Effector memory CD4-positive, alpha-beta T cell (primary cell): ENCODE measurements around the gene TRAK1.

ENCODE experiments used
- DNase-seq, 3 donors: peaks; one replicate each; pipeline ENCODE4 v3.0.0-alpha.2; 2020
- H3K27ac ChIP-seq: 2 replicates; pipeline ENCODE4 v1.7.0; 2013; ENCODE audit warnings: mild to moderate bottlenecking, low read length, moderate library complexity; ENCODE audit not compliant: insufficient read depth, poor library complexity, severe bottlenecking
- H3K27me3 ChIP-seq: replicated peaks from 2 replicates; pipeline ENCODE4 v1.7.0; 2013; ENCODE audit warnings: mild to moderate bottlenecking, low read length; ENCODE audit not compliant: insufficient read depth, control insufficient read depth, poor library complexity, severe bottlenecking
- H3K36me3 ChIP-seq: 2 replicates; pipeline ENCODE4 v1.7.0; 2013; ENCODE audit warnings: mild to moderate bottlenecking, low read length, moderate library complexity; ENCODE audit not compliant: control insufficient read depth, insufficient read depth
- H3K4me1 ChIP-seq: 2 replicates; pipeline ENCODE4 v1.7.0; 2013; ENCODE audit warnings: low read length, mild to moderate bottlenecking; ENCODE audit not compliant: control insufficient read depth, insufficient read depth, poor library complexity, severe bottlenecking
- H3K4me3 ChIP-seq: 2 replicates; pipeline ENCODE4 v1.7.0; 2013; ENCODE audit warnings: low read length, low read depth, mild to moderate bottlenecking; ENCODE audit not compliant: insufficient read depth, poor library complexity, severe bottlenecking
- H3K9me3 ChIP-seq: 2 replicates; pipeline ENCODE4 v1.7.0; 2013; ENCODE audit warnings: mild to moderate bottlenecking, low read length, moderate library complexity; ENCODE audit not compliant: control insufficient read depth

Gene TRAK1

DNA sequence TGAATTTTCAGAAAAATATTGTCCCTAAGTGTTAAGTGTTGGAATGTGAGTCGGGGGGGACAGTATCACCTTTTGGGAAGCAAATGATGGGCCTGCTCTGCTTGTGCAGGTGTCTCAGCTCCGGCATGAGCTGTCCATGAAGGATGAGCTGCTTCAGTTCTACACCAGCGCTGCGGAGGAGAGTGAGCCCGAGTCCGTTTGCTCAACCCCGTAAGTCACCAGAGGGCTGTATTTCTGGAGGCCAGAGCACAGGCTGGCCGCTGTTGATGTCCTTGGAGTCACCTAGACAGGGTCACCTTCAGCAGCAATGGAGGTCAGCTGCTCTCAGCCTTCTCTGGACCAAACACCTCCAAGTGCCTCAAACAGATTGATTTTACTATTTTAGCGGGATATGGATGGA, 96.8 kb downstream of the TRAK1 start:
- Histone ChIP-seq H3K4me1 (no peaks in the 10 kb centered on the region), H3K9me3 (no peaks in the 10 kb centered on the region), H3K27me3 (no peaks in the 10 kb centered on the region), H3K4me3 (no peak overlapping the region), H3K36me3 (no peaks in the 10 kb centered on the region), H3K27ac (no peak overlapping the region)
- no peak for DNase-seq

DNA sequence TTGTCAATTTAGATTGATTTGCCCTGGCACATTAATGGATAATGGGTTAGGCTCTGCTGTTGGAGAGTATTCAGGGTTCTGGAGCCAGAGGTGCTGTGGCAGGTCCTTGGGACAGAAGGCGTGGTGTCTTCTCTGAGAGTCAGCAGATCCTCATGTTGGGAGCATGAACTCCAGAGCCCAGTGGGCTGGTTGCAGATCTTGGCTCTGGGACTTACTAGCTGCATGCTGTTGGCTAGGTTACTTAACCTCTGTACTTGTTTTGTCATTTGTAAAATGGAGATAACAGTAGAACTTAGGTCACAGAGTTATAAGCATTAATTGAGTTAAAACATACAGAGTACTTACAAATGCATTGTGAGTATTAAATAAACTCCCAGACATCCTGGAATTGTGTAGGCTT, 97.2 kb downstream of the TRAK1 start:
- Histone ChIP-seq H3K9me3 (no peaks in the 10 kb centered on the region), H3K4me1 (no peaks in the 10 kb centered on the region), H3K36me3 (no peaks in the 10 kb centered on the region), H3K4me3 (no peak overlapping the region), H3K27ac (no peak overlapping the region), H3K27me3 (no peaks in the 10 kb centered on the region)
- no peak for DNase-seq

DNA sequence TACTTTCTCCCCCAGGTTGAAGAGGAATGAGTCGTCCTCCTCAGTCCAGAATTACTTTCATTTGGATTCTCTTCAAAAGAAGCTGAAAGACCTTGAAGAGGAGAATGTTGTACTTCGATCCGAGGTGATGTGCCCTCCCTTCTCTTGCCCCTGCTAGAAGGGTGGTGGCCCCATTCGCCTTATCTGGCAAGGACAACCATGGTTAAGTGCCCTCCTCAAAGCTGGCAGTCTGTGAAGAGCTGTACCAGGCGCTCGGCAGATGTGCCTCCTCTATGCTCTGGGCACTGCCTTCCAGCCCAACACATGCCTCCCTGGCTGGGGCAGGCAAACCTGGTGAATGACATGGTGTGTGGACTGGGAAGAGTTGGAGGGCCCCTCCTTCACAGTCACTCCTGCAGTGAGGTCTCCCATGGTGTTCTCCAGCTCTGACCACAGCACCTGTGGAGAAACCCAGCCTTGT, 97.9 kb downstream of the TRAK1 start:
- Histone ChIP-seq H3K36me3 (no peaks in the 10 kb centered on the region), H3K27ac (no peak overlapping the region), H3K27me3 (no peaks in the 10 kb centered on the region), H3K4me3 (no peak overlapping the region), H3K4me1 (no peaks in the 10 kb centered on the region), H3K9me3 (no peaks in the 10 kb centered on the region)
- no peak for DNase-seq

DNA sequence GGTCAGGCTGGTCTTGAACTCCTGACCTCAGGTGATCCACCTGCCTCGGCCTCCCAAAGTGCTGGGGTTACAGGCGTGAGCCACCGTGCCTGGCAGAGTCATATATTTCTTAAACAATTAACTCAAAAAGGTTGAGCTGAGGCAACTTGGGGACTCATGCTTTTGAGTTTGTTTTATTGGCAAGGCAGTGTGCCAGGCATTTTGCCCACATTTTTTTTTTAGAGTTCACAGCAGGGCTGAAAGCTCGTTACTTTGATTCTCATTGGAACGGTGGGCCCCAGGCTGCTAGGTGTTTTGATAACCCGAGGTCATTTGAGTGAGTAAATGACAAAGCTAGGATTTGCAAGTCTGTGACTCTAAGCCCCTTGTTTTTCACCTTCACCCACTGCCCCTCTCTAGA, 98.6 kb downstream of the TRAK1 start:
- Histone ChIP-seq H3K36me3 (peaks cover 4% of the 10 kb centered on the region), H3K9me3 (no peaks in the 10 kb centered on the region), H3K4me1 (no peaks in the 10 kb centered on the region), H3K27me3 (no peaks in the 10 kb centered on the region), H3K27ac (no peak overlapping the region), H3K4me3 (no peak overlapping the region)
- DNase-seq: no peak

DNA sequence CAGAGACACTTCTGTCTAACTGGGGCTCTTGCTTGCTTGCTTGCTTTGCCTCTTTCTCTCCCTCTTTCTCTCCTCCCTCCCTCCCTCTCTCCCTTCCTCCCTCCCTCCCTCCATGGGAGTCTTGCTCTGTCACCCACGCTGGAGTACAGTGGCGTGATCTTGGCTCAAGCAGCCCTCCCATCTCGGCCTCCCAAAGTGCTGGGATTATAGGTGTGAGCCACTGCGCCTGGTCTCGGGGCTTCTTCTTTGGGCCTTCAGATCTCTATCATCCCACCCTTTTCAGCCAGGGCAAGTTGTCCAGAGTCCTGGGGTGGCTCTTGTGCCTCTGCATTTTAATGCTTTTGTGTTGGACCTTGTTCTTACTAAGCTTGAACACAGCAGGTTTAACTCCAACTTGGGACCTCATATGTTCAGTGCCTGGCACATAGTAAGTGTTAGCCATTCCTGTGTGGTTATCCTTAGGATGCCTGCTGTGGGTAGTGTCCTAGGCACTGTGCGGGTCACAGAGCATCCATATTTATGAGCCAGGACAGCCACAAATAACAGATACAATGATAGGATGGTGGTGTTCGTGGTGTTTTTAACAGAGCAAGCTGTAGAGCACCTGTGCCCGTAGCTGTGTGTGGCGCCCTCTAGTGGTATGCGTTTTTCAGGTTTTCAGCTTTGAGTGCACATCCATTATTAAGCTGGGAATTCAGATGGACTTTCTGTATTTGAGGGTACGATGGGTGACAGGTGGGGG, 99.7 kb downstream of the TRAK1 start:
- no peak overlapping the region for H3K27ac ChIP-seq
- no peaks in the 10 kb centered on the region for H3K27me3 ChIP-seq
- DNase-seq: peak; percentile 11 to 45 (median 12)
- no peak overlapping the region for H3K4me3 ChIP-seq
- H3K9me3 ChIP-seq: no peaks in the 10 kb centered on the region
- peaks cover 15% of the 10 kb centered on the region for H3K36me3 ChIP-seq
- no peaks in the 10 kb centered on the region for H3K4me1 ChIP-seq

DNA sequence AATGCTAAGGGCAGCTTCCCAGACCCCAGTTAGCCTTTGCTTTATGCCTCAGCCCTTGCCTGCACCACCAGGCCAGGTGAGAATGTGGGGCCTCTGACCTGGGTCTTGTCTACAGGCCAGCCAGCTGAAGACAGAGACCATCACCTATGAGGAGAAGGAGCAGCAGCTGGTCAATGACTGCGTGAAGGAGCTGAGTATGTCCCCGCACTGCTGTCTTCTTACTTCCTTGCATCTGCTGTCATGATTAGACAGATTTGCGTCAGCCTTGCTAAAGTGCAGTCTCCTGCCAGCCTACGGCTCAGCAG, 100.2 kb downstream of the TRAK1 start:
- DNase-seq: no peak

DNA sequence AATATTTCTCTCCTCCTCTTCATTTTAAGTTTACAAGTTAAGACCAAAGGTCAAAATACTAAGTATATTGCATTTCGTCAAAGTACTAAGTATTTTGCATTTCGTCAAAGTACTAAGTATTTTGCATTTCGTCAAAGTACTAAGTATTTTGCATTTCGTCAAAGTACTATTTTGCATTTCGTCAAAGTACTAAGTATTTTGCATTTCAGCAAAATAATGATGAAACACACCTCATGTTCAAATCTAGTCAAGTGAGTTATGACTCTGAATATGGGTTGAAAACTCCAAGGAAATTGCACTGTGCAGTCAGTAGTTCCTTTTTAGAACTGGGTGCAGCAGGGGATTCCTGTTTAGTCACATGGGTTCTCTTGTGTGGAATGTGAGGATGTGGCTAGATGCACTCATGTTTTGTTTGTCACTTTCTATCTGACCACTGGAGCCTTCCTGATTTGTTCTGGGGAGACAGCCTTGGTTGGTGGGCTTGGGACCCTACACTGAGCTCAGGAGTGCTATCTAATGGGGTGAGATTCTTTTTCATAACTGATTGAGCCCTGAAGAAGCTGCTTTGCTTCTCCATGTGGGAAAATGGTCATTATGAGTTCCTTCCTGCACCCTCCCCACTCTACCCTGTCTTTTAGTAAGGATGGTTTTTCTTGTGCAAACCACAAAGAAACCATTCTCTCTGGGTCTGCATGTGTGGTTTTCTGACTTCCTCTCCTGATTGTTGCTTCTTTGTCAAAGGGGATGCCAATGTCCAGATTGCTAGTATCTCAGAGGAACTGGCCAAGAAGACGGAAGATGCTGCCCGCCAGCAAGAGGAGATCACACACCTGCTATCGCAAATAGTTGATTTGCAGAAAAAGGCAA, 101.4 kb downstream of the TRAK1 start:
- no peak for DNase-seq
- Histone ChIP-seq H3K27me3 (no peaks in the 10 kb centered on the region), H3K27ac (no peak overlapping the region), H3K4me1 (no peaks in the 10 kb centered on the region), H3K9me3 (no peaks in the 10 kb centered on the region), H3K36me3 (peaks cover 15% of the 10 kb centered on the region), H3K4me3 (no peak overlapping the region)

More for the DNA sequence above, 100.2 kb downstream of the TRAK1 start:
- Histone ChIP-seq H3K27ac (no peak overlapping the region), H3K9me3 (no peaks in the 10 kb centered on the region), H3K4me3 (no peak overlapping the region), H3K4me1 (no peaks in the 10 kb centered on the region), H3K27me3 (no peaks in the 10 kb centered on the region), H3K36me3 (peaks cover 15% of the 10 kb centered on the region)

DNA sequence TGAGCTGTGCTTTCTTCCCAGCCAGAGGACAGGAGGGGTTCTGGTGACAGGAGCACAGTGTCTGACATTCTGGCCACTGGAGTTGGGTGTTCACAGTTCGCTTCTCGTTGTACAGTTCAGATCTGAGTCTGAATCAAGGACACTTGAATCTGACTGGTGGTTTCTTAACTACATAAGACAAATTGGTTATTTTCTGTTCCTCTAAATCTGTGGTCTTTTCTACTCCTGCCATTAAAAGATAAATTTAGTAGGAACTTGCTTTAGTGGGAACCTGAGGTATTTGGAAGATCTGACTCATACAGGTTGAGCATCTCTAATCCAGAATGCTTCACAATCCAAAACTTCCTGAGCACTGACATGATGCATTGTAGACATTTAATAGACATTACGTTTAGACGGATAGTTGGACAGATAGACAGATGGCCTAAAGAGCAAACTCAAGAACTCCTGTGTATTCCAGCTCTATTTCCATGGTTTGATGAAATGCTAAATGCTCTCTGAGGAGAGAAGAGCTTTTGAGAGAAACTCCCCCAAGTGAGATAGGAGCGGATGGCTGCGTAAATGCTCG, 103.9 kb downstream of the TRAK1 start:
- Histone ChIP-seq H3K4me3 (no peak overlapping the region), H3K9me3 (no peaks in the 10 kb centered on the region), H3K27me3 (no peaks in the 10 kb centered on the region), H3K36me3 (peaks cover 29% of the 10 kb centered on the region), H3K4me1 (no peaks in the 10 kb centered on the region), H3K27ac (no peak overlapping the region)
- DNase-seq: no peak

DNA sequence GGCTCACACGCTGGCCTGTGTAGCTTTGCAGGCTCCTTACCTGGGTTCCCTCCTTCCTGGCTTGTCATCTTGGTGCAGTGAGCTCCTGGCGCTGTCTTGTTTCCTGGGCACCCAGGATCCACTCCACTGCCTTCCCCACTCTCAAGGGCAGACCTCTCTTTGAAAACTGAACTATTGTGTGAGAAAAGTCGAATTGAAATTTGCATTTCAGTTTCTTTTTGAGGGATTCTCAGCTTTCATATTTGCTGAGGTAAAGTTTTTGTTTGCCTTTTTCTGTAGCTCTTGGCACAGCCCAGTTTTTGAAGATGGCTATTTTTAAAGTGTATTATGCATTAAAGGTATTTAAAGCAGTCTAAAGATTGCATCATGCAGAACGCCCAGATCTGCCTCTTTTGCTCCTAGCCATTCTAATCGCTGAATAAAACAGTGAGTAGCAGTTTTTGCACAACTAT, 104.7 kb downstream of the TRAK1 start:
- H3K27me3 ChIP-seq: no peaks in the 10 kb centered on the region
- H3K4me1 ChIP-seq: no peaks in the 10 kb centered on the region
- H3K9me3 ChIP-seq: no peaks in the 10 kb centered on the region
- no peak overlapping the region for H3K27ac ChIP-seq
- H3K36me3 ChIP-seq: peaks cover 37% of the 10 kb centered on the region
- DNase-seq: no peak
- no peak overlapping the region for H3K4me3 ChIP-seq

DNA sequence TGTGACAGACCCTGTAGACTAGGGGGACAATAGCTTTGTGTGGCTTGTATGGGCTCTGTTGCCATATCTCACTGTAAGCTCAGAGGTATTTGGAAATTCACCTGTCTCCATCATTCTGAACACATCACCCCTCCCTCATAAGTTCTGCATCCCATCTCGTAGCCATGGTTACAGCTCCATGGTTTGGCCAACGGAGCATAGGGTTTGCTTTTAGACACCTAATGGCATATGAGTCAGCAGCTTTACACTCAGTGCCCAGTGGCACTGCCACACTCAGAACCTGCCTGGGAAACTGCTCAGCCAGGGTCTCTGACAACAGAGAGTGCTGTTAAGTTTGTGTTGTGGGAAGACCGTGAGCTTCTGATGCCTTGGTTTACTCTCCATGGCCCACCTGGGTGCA, 107.6 kb downstream of the TRAK1 start:
- Histone ChIP-seq H3K4me1 (no peaks in the 10 kb centered on the region), H3K36me3 (peaks cover 57% of the 10 kb centered on the region), H3K4me3 (no peak overlapping the region), H3K27ac (no peak overlapping the region), H3K27me3 (no peaks in the 10 kb centered on the region), H3K9me3 (no peaks in the 10 kb centered on the region)
- no peak for DNase-seq
